Kidney epithelial cell (primary cell): ENCODE measurements around the gene DFFA. TPM values are rescaled to one million over a fixed set of nuclear protein-coding genes. Genes with fewer than 3 reads are reported as not detected.
"Not testable (repeated sequence)": the region's sequence is repeated elsewhere in the genome, so short reads cannot be mapped to it uniquely, and the experiment has no call there.

Source experiments
- DNase-seq: peaks from one replicate; pipeline ENCODE4 v3.0.0-alpha.2; 2010; ENCODE audit warnings: low read depth
- H3K27me3 ChIP-seq: 2 replicates; pipeline ENCODE4 v1.6.0; 2011; ENCODE audit warnings: low read length; ENCODE audit not compliant: control insufficient read depth, insufficient read depth
- H3K36me3 ChIP-seq: 2 replicates; pipeline ENCODE4 v1.5.1; 2011; ENCODE audit warnings: low read length; ENCODE audit not compliant: control insufficient read depth, insufficient read depth
- H3K4me3 ChIP-seq: 2 replicates; pipeline ENCODE4 v1.5.1; 2011; ENCODE audit warnings: low read depth, mild to moderate bottlenecking, control low read depth, low read length
- CTCF ChIP-seq: IDR thresholded peaks from 2 replicates; pipeline ENCODE4 v1.5.1; 2011; ENCODE audit warnings: mild to moderate bottlenecking, moderate library complexity, low read length, control low read depth, inconsistent platforms; ENCODE audit not compliant: insufficient read depth, poor library complexity, severe bottlenecking
- total RNA-seq: library from RNA; depleted of rRNA; stranded (reverse); fragments of >200 nt; gene quantifications from 2 replicates; pipeline ENCODE4 v1.2.3, GENCODE V29; 2015

The DFFA gene
- total RNA-seq, 1 donor from 2014 or later, result 68.4 TPM

- Histone ChIP-seq H3K4me3 (no peak overlapping the region), H3K27me3 (no peaks in the 10 kb centered on the region), H3K36me3 (no peaks in the 10 kb centered on the region)
- TF ChIP-seq CTCF, result peak; percentile 91
- DNase-seq, result peak; percentile 42
These were observed 35.0 kb upstream of the DFFA start for GRCh38 chr1:10507111-10507879.

- no peak for DNase-seq
- no peak overlapping the region for H3K4me3 ChIP-seq
- no peaks in the 10 kb centered on the region for H3K27me3 ChIP-seq
- H3K36me3 ChIP-seq, result no peaks in the 10 kb centered on the region
- TF ChIP-seq CTCF, result no peak
These were observed 34.3 kb upstream of the DFFA start for GRCh38 chr1:10506677-10507047.

GRCh38 chr1:10506046-10506676 lies 33.8 kb upstream of the DFFA start:
- not testable (repeated sequence) for H3K27me3 ChIP-seq, H3K36me3 ChIP-seq, H3K4me3 ChIP-seq, DNase-seq

- Histone ChIP-seq H3K27me3 (no peaks in the 10 kb centered on the region), H3K4me3 (no peak overlapping the region), H3K36me3 (no peaks in the 10 kb centered on the region)
- no peak for DNase-seq
- no peak for TF ChIP-seq CTCF
These were observed 31.9 kb upstream of the DFFA start for GRCh38 chr1:10504249-10504648.

- DNase-seq, result no peak
- no peak for TF ChIP-seq CTCF
- H3K36me3 ChIP-seq, result no peaks in the 10 kb centered on the region
- no peak overlapping the region for H3K4me3 ChIP-seq
- no peaks in the 10 kb centered on the region for H3K27me3 ChIP-seq
These were observed 29.9 kb upstream of the DFFA start for GRCh38 chr1:10502206-10502605.

- no peaks in the 10 kb centered on the region for H3K36me3 ChIP-seq
- no peaks in the 10 kb centered on the region for H3K27me3 ChIP-seq
- DNase-seq, result no peak
- TF ChIP-seq CTCF, result no peak
- H3K4me3 ChIP-seq, result no peak overlapping the region
These were observed 25.9 kb upstream of the DFFA start for GRCh38 chr1:10498231-10498630.
